Measurements from ENCODE around the gene BCL2L13.
"Not testable (repeated sequence)": the region's sequence is repeated elsewhere in the genome, so short reads cannot be mapped to it uniquely, and the experiment has no call there.

The BCL2L13 gene

DNA sequence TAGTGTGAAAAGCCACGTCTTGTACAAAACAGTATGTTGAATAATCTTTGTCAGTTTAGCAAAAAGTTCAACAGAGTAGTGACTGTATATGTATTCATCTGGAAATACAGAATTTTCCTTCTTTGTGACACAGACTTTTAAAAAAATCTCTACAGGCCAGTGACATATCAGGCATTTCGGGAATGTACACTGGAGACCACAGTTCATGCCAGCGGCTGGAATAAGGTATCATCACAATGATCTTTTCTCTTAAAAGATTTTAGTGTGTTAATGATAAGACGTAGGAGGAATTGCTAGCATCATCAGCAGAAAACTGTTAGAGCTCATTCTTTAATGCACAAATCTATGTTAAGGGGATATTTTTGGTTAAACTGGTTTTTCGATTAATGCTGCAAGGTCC lies 57.4 kb downstream of the BCL2L13 start:
- Histone ChIP-seq H3K9me3 (no peaks in the 10 kb centered on the region), H3K4me3 (no peak overlapping the region), H3K36me3 (peaks cover 0 to 12% (median 5%) of the 10 kb centered on the region in 3 donors), H3K27ac (no peak overlapping the region), H3K27me3 (no peaks in the 10 kb centered on the region), H3K4me1 (no peaks in the 10 kb centered on the region)
- TF ChIP-seq, protein P1, sequence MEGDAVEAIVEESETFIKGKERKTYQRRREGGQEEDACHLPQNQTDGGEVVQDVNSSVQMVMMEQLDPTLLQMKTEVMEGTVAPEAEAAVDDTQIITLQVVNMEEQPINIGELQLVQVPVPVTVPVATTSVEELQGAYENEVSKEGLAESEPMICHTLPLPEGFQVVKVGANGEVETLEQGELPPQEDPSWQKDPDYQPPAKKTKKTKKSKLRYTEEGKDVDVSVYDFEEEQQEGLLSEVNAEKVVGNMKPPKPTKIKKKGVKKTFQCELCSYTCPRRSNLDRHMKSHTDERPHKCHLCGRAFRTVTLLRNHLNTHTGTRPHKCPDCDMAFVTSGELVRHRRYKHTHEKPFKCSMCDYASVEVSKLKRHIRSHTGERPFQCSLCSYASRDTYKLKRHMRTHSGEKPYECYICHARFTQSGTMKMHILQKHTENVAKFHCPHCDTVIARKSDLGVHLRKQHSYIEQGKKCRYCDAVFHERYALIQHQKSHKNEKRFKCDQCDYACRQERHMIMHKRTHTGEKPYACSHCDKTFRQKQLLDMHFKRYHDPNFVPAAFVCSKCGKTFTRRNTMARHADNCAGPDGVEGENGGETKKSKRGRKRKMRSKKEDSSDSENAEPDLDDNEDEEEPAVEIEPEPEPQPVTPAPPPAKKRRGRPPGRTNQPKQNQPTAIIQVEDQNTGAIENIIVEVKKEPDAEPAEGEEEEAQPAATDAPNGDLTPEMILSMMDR (IDR thresholded peaks at IDR 0.05): no peak
- DNase-seq: no peak
- intact Hi-C loops (cut with DNase I; ENCODE audit: low total_unique reads): no loop called here

DNA sequence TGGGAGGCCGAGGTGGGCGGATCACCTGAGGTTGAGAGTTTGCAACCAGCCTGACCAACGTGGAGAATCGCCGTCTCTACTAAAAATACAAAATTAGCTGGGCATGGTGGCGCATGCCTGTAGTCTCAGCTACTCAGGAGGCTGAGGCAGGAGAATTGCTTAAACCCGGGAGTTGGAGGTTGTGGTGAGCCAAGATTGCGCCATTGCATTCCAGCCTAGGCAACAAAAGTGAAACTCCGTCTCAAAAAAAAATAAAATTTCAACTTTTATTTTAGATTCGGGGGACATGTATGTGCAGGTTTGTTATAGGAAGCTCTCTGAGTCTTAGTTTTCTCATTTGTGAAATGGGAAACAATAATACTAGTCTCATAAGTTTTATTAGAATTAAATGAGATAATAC lies 58.6 kb downstream of the BCL2L13 start:
- H3K27ac ChIP-seq; H3K36me3 ChIP-seq; intact Hi-C loops (cut with DNase I; ENCODE audit: low total_unique reads); H3K27me3 ChIP-seq; DNase-seq; H3K9me3 ChIP-seq; H3K4me1 ChIP-seq; H3K4me3 ChIP-seq: not testable (repeated sequence)

DNA sequence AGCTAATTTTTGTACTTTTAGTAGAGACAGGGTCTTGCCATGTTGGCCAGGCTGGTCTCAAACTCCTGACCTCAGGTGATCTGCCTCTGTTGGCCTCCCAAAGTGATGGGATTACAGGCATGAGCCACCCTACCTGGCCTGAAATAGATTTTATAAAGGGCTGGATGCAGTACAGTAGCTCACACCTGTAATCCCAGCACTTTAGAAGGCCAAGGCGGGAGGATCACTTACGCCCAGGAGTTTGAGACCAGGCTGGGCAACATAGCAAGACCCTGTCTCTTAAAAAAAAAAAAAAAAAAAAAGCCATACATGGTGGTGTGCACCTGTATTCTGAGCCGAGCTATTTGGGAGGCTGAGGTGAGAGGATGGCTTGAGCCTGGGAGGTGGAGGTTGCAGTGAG lies 59.7 kb downstream of the BCL2L13 start:
- H3K9me3 ChIP-seq; H3K27me3 ChIP-seq; H3K27ac ChIP-seq; H3K4me1 ChIP-seq; H3K36me3 ChIP-seq; intact Hi-C loops (cut with DNase I; ENCODE audit: low total_unique reads); H3K4me3 ChIP-seq; DNase-seq: not testable (repeated sequence)

DNA sequence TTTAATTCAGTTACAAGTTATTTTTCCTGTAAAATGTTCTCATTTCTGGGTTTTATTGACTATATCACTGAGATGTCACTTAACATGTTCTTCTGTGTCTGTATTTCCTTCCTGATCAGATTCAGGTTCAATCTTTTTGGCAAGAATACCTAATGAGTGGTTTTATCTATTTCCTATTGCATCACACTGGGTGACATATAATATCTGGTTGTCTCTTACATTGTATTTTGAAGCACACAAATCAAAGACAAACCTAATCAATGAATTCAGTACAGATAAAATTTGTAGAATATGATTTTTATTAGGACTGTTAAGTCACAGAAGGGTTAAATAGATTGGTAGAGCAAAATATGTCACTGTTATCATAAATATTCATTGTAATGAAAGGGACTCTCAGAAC lies 60.4 kb downstream of the BCL2L13 start:
- intact Hi-C loops (cut with DNase I; ENCODE audit: low total_unique reads): no loop called here
- no peak overlapping the region for H3K4me3 ChIP-seq
- H3K27me3 ChIP-seq: no peaks in the 10 kb centered on the region
- TF ChIP-seq, protein P1 (IDR thresholded peaks at IDR 0.05): no peak
- no peaks in the 10 kb centered on the region for H3K4me1 ChIP-seq
- no peaks in the 10 kb centered on the region for H3K9me3 ChIP-seq
- no peak overlapping the region for H3K27ac ChIP-seq
- DNase-seq: no peak
- peaks cover 0 to 9% (median 1%) of the 10 kb centered on the region in 3 donors for H3K36me3 ChIP-seq

DNA sequence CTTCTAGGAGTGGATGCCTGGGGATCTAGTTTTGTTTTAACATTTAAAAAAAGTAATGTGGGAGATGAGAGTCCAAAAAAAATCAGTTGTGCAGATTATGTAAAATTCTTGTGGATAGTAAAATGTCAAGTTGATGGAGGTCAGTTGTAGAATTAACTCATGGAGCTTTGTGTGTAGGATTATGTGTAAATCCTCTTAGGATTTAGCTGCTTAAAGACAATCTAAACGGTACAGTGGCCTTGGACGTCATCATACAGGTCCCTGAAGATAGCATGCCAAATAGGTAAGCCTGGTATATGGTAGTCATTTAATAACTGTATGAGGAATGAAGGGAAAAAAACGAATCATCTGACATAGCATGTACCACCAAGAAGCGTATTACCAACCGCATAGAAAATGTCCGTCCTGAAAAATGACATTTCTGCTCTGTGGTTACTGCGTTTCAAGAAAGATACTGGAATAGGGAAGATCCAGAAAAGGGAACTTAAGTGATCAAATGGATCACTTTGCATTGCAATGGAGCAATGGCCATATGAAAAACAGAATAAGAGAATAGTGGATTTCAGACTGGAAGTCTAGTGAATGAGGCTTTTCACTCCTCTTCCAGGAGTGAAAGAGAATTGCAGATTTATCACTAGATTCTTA lies 61.3 kb downstream of the BCL2L13 start:
- Histone ChIP-seq H3K36me3 (peaks cover 0 to 11% (median 7%) of the 10 kb centered on the region in 3 donors), H3K4me1 (no peaks in the 10 kb centered on the region), H3K4me3 (no peak overlapping the region), H3K27me3 (no peaks in the 10 kb centered on the region), H3K9me3 (no peaks in the 10 kb centered on the region), H3K27ac (no peak overlapping the region)
- intact Hi-C loops (cut with DNase I; ENCODE audit: low total_unique reads): loop anchor here (10.0 kb wide), 1 partner anchor 65 kb away; the partner anchor contains the start of gene BCL2L13
- TF ChIP-seq, protein P1 (IDR thresholded peaks at IDR 0.05): no peak
- DNase-seq: no peak

DNA sequence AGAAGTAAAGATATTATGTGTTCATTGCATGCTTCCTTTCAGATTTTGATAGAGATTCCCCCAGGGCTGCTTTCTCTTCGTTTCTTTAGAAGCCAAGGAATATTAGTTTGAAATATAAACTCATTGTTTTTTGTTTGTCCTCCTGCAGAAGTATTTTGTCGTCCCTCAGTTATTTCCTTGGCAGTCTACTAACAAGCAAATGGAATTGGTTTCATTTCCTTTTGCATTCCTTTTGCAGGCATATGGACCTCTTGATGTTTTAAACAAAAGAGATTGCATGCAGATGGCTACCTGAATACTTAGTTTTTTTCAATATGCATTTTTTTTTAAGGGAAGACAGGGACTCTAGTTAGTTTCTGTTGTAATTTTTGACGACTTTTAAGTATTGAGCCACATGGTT lies 62.2 kb downstream of the BCL2L13 start:
- H3K4me1 ChIP-seq: peaks cover 0 to 4% (median under 1%) of the 10 kb centered on the region in 4 donors
- H3K9me3 ChIP-seq: no peaks in the 10 kb centered on the region
- intact Hi-C loops (cut with DNase I; ENCODE audit: low total_unique reads): loop anchor here (10.0 kb wide), 1 partner anchor 66 kb away; the partner anchor contains the start of gene BCL2L13
- no peak overlapping the region for H3K27ac ChIP-seq
- H3K27me3 ChIP-seq: no peaks in the 10 kb centered on the region
- DNase-seq: no peak
- H3K36me3 ChIP-seq: peaks cover 0 to 8% (median 7%) of the 10 kb centered on the region in 3 donors
- H3K4me3 ChIP-seq: no peak overlapping the region
- TF ChIP-seq, protein P1 (IDR thresholded peaks at IDR 0.05): no peak

Measured in tibial artery (tissue), 4 donors.